Measurements from ENCODE around the gene GCN1. TPM values are rescaled to one million over a fixed set of nuclear protein-coding genes. Genes with fewer than 3 reads are reported as not detected.

The GCN1 gene
- polyA plus RNA-seq, 2 of the 4 experiments (the other 2 are of a cell fraction): 43.2 to 64.1 TPM

- FAIRE-seq (no peak), ATAC-seq (no peak), DNase-seq (ENCODE audit: low read depth in 1 of 2, low spot score in 1 of 2) (no peak)
- Histone ChIP-seq H3K4me1 (peaks cover 17% of the 10 kb centered on the region), H3K9me3 (no peaks in the 10 kb centered on the region), H3K27ac (no peak overlapping the region), H3K4me3 (no peak overlapping the region), H3K4me2 (no peak overlapping the region)
- TF ChIP-seq ZC3H11A (IDR thresholded peaks at IDR 0.05): no peak
- no peak for TF ChIP-seq BCL3 (IDR thresholded peaks at IDR 0.05)
- TF ChIP-seq NPAS2 (CRISPR knock-in tag; IDR thresholded peaks at IDR 0.05; ENCODE audit: borderline replicate concordance): no peak
- TF ChIP-seq, protein P1, sequence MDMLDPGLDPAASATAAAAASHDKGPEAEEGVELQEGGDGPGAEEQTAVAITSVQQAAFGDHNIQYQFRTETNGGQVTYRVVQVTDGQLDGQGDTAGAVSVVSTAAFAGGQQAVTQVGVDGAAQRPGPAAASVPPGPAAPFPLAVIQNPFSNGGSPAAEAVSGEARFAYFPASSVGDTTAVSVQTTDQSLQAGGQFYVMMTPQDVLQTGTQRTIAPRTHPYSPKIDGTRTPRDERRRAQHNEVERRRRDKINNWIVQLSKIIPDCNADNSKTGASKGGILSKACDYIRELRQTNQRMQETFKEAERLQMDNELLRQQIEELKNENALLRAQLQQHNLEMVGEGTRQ (IDR thresholded peaks at IDR 0.05): no peak
- no peak for TF ChIP-seq HOXB5 (CRISPR knock-in tag; IDR thresholded peaks at IDR 0.05)
- TF ChIP-seq, protein P2, sequence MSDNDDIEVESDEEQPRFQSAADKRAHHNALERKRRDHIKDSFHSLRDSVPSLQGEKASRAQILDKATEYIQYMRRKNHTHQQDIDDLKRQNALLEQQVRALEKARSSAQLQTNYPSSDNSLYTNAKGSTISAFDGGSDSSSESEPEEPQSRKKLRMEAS (IDR thresholded peaks at IDR 0.05): no peak
- no peak for TF ChIP-seq ZNF302 (CRISPR knock-in tag; IDR thresholded peaks at IDR 0.05)
- TF ChIP-seq EHF (CRISPR knock-in tag; IDR thresholded peaks at IDR 0.05): no peak
- no peak for TF ChIP-seq HOXA7 (CRISPR knock-in tag; IDR thresholded peaks at IDR 0.05)
- POLR2A ChIA-PET: no interaction called here
- WGBS (ENCODE audit: missing lambda C conversion rate): 77% methylated on average over 8 of the region's 8 CpGs
- CTCF ChIA-PET: interaction anchor here (1.0 kb wide), 1 partner anchor 9 kb away, joined by 4 read pairs; no protein-coding TSS in a partner anchor
Observed at GRCh38 chr12:120089105-120089504, 105.4 kb downstream of the GCN1 start.

DNA sequence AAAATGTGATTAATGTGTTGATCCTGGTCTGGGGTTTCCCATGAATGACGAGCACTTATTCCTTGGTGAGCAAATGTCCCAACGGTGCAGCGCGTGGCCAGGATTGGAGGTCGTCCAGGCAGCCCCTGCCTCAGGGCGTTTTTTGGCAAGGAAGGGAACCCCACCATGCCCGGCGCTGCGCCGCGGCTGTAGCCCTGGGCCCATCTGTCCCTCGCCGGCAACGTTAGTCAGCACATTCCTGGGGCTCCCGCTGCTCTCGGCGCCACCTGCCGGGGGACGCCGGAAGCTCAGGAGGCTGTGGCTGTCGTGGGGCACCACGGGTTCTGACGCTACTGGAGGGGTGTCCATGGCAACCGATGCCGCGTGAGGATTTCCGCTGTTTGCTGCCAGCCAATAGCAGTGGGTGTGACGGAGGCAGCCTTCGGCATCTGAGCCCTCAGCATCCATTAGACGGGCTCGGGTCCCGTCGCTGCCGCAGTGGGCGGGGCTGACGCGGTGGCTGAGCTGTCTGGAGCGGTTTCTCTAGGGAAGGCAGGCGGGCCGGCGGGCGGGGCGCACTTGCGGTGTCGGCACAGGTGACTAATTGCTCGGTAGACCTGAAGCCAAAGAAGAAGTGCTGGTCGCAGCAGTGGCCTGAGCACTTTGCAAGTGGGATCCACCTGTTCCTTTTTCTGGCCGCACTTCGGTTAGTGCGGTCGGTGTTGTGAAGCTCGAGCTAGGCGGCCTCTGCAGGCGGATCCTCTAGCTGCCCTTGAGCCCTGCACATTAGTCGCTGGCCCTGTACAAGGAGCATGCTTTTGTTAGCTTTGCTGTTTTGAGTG, 107.5 kb downstream of the GCN1 start:
- ChIA-PET CTCF (interaction anchor here (0.7 to 1.9 kb wide), 21 partner anchors 8 to 144 kb away, joined by 3 to 10 read pairs (median 3); partner anchors contain the start of gene BICDL1), POLR2A (interaction anchor here (0.5 to 1.5 kb wide), 10 partner anchors 16 to 221 kb away, joined by 3 to 19 read pairs (median 4); partner anchors contain the start of genes BICDL1, RAB35 and RPLP0)
- H3K4me2 ChIP-seq: peak overlapping the region; percentile 90
- peak; percentile 99 for DNase-seq (ENCODE audit: low read depth in 1 of 2, low spot score in 1 of 2)
- H3K9me3 ChIP-seq: no peaks in the 10 kb centered on the region
- H3K27ac ChIP-seq: peak overlapping the region; percentile 87 to 89
- peak; percentile 95 for FAIRE-seq
- H3K4me3 ChIP-seq: peak overlapping the region; percentile 41
- ATAC-seq: peak; percentile 94 to 97
- WGBS (ENCODE audit: missing lambda C conversion rate): 4% methylated on average over 44 of the region's 55 CpGs
- H3K4me1 ChIP-seq: peaks cover 17% of the 10 kb centered on the region
- TF ChIP-seq NFE2L2 (conservative IDR thresholded peaks at IDR 0.05; ENCODE audit: low read length): peak; percentile 92
- no peak for TF ChIP-seq FOSL2 (IDR thresholded peaks at IDR 0.05)
- peak; percentile 43; the same call in 1 of the 2 replicates for TF ChIP-seq FOSL2 (CRISPR knock-in tag; IDR thresholded peaks at IDR 0.05)
- peak; percentile 68 for TF ChIP-seq POLR2A (IDR thresholded peaks at IDR 0.05; ENCODE audit: low read length)
- peak; percentile 86; the same call in 1 of the 2 replicates for TF ChIP-seq TP53 (CRISPR knock-in tag; IDR thresholded peaks at IDR 0.05)
- 0 out of 2 replicates have a peak, but pooled peaks have one; percentile 13 for TF ChIP-seq RCOR1 (IDR thresholded peaks at IDR 0.05; ENCODE audit: low read depth, low read length)
- TF ChIP-seq HOXB13 (CRISPR knock-in tag; IDR thresholded peaks at IDR 0.05; ENCODE audit: low read depth): peak; percentile 30; the same call in 1 of the 2 replicates
- TF ChIP-seq, protein P3, sequence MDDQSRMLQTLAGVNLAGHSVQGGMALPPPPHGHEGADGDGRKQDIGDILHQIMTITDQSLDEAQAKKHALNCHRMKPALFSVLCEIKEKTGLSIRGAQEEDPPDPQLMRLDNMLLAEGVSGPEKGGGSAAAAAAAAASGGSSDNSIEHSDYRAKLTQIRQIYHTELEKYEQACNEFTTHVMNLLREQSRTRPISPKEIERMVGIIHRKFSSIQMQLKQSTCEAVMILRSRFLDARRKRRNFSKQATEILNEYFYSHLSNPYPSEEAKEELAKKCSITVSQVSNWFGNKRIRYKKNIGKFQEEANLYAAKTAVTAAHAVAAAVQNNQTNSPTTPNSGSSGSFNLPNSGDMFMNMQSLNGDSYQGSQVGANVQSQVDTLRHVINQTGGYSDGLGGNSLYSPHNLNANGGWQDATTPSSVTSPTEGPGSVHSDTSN (IDR thresholded peaks at IDR 0.05): peak; percentile 66
- no peak for TF ChIP-seq POLR2AphosphoS2 (conservative IDR thresholded peaks at IDR 0.05; ENCODE audit: low read length)
- peak; percentile 64; the same call in 1 of the 2 replicates for TF ChIP-seq HEYL (CRISPR knock-in tag; IDR thresholded peaks at IDR 0.05)
- peak; percentile 90 for TF ChIP-seq SMC3 (IDR thresholded peaks at IDR 0.05)
- no peak for TF ChIP-seq CHD4 (IDR thresholded peaks at IDR 0.05; ENCODE audit: borderline replicate concordance)
- TF ChIP-seq CEBPB (IDR thresholded peaks at IDR 0.05): peak in 1 of 2 experiments; percentile 2; a peak in 1 of 4 replicates
- TF ChIP-seq JUN (IDR thresholded peaks at IDR 0.05): peak in 1 of 2 experiments; percentile 76; a peak in 2 of 5 replicates
- TF ChIP-seq EHF (CRISPR knock-in tag; IDR thresholded peaks at IDR 0.05): no peak
- TF ChIP-seq RFX5 (IDR thresholded peaks at IDR 0.05): peak; percentile 90
- TF ChIP-seq MYC (IDR thresholded peaks at IDR 0.05; ENCODE audit: borderline replicate concordance, low read length): peak; percentile 63; the same call in 1 of the 2 replicates
- TF ChIP-seq GATA3 (IDR thresholded peaks at IDR 0.05; ENCODE audit: borderline replicate concordance): peak; percentile 64
- peak; percentile 17; the same call in 1 of the 2 replicates for TF ChIP-seq PHF8 (IDR thresholded peaks at IDR 0.05; ENCODE audit: borderline replicate concordance, low read depth)
- peak; percentile 99 for TF ChIP-seq MAFK (IDR thresholded peaks at IDR 0.05; ENCODE audit: partially characterized antibody)
- TF ChIP-seq, protein P4, sequence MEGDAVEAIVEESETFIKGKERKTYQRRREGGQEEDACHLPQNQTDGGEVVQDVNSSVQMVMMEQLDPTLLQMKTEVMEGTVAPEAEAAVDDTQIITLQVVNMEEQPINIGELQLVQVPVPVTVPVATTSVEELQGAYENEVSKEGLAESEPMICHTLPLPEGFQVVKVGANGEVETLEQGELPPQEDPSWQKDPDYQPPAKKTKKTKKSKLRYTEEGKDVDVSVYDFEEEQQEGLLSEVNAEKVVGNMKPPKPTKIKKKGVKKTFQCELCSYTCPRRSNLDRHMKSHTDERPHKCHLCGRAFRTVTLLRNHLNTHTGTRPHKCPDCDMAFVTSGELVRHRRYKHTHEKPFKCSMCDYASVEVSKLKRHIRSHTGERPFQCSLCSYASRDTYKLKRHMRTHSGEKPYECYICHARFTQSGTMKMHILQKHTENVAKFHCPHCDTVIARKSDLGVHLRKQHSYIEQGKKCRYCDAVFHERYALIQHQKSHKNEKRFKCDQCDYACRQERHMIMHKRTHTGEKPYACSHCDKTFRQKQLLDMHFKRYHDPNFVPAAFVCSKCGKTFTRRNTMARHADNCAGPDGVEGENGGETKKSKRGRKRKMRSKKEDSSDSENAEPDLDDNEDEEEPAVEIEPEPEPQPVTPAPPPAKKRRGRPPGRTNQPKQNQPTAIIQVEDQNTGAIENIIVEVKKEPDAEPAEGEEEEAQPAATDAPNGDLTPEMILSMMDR (IDR thresholded peaks at IDR 0.05): peak; percentile 83
- TF ChIP-seq ZFP36 (IDR thresholded peaks at IDR 0.05; ENCODE audit: borderline replicate concordance, partially characterized antibody): no peak
- TF ChIP-seq FOSB (CRISPR knock-in tag; IDR thresholded peaks at IDR 0.05): no peak
- TF ChIP-seq SREBF2 (IDR thresholded peaks at IDR 0.05): peak; percentile 44; the same call in 1 of the 2 replicates
- TF ChIP-seq HES2 (IDR thresholded peaks at IDR 0.05): no peak
